DND-41 (cell line): ENCODE results near the gene PURA.

Source experiments
- EZH2 ChIP-seq: IDR thresholded peaks from 3 replicates; pipeline ENCODE4 v1.6.1; 2012; ENCODE audit warnings: borderline replicate concordance, low read depth, mild to moderate bottlenecking, moderate library complexity, low read length, inconsistent platforms; ENCODE audit not compliant: severe bottlenecking
- TF ChIP-seq, protein P1 (sequence below): IDR thresholded peaks from 2 replicates; pipeline ENCODE4 v1.5.1; 2012; ENCODE audit warnings: borderline replicate concordance, low read length, moderate library complexity, mild to moderate bottlenecking; ENCODE audit not compliant: poor library complexity, severe bottlenecking; ENCODE audit errors: extremely low read depth

DNA sequence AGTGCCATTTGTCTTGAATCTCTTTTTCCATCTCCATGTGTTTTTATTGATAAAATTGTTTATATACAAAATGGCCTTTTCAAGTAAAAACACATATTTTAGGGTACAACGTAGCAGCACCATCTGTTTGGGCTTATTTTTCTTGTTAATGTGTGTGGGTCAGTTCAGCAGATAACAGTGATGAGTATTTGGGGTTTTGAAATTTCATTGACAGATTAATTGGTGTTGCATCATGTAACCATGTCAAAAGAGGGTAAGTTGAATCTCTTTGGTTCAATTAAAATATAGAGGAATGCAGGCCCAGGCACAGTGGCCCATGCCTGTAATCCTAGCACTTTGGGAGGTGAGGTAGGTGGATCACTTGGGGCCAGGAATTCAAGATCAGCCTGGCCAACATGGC lies 20.0 kb upstream of the PURA start:
- TF ChIP-seq, protein P1, sequence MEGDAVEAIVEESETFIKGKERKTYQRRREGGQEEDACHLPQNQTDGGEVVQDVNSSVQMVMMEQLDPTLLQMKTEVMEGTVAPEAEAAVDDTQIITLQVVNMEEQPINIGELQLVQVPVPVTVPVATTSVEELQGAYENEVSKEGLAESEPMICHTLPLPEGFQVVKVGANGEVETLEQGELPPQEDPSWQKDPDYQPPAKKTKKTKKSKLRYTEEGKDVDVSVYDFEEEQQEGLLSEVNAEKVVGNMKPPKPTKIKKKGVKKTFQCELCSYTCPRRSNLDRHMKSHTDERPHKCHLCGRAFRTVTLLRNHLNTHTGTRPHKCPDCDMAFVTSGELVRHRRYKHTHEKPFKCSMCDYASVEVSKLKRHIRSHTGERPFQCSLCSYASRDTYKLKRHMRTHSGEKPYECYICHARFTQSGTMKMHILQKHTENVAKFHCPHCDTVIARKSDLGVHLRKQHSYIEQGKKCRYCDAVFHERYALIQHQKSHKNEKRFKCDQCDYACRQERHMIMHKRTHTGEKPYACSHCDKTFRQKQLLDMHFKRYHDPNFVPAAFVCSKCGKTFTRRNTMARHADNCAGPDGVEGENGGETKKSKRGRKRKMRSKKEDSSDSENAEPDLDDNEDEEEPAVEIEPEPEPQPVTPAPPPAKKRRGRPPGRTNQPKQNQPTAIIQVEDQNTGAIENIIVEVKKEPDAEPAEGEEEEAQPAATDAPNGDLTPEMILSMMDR: no peak
- no peak for TF ChIP-seq EZH2
